Naive thymus-derived CD4-positive, alpha-beta T cell (primary cell): Measurements from ENCODE around the gene STUB1. TPM values are rescaled to one million over a fixed set of nuclear protein-coding genes. Genes with fewer than 3 reads are reported as not detected.
A peak's percentile ranks its signal among the peaks of the same experiment; 100 is the strongest.
"Not testable (repeated sequence)": the region's sequence is repeated elsewhere in the genome, so short reads cannot be mapped to it uniquely, and the experiment has no call there.

ENCODE experiments used
- ATAC-seq: fragments of 150-1000 bp; cut with Tn5 transposase; 2 replicates; pipeline ENCODE4 v1.10.0; 2021; ENCODE audit warnings: mild to moderate bottlenecking, moderate library complexity
- CTCF ChIA-PET: fragments of 350-600 bp; sonication (Branson Sonifier 250); formaldehyde crosslinking; loops from one replicate; lab custom pipeline; 2021; ENCODE audit warnings: antibody characterized with exemption; lab: Charles Lee
- POLR2A ChIA-PET: fragments of 350-600 bp; sonication (Branson Sonifier 250); formaldehyde crosslinking; loops from one replicate; lab custom pipeline; 2021; ENCODE audit warnings: antibody characterized with exemption, inconsistent platforms; lab: Charles Lee
- DNase-seq, 9 donors: peaks; one replicate each; pipeline versions ENCODE4 v3.0.0 to v3.0.0-alpha.2; 2020 to 2022; ENCODE audit warnings: mixed read lengths in 1 of 9
- H3K27ac ChIP-seq: one replicate; pipeline ENCODE4 v1.7.0; 2013; ENCODE audit warnings: mild to moderate bottlenecking, low read depth, low read length, moderate library complexity
- H3K27me3 ChIP-seq, 2 donors: one replicate each; pipeline ENCODE4 v1.7.0; 2013; ENCODE audit warnings: low read length in 2 of 2, mild to moderate bottlenecking in 2 of 2, moderate library complexity in 2 of 2; ENCODE audit not compliant: control insufficient read depth in 2 of 2, insufficient read depth in 2 of 2
- H3K36me3 ChIP-seq, 3 experiments: 1 replicate in 2 of 3; 2 replicates in 1 of 3; pipeline ENCODE4 v1.7.0; 2013; ENCODE audit warnings: low read length in 3 of 3, mild to moderate bottlenecking in 3 of 3, moderate library complexity in 1 of 3; ENCODE audit not compliant: insufficient read depth in 3 of 3, control insufficient read depth in 2 of 3
- H3K4me1 ChIP-seq, 2 donors: one replicate each; pipeline ENCODE4 v1.7.0; 2013; ENCODE audit warnings: low read length in 2 of 2, mild to moderate bottlenecking in 2 of 2, moderate library complexity in 1 of 2; ENCODE audit not compliant: control insufficient read depth in 2 of 2, insufficient read depth in 2 of 2
- H3K4me3 ChIP-seq: 2 replicates; pipeline ENCODE4 v1.7.0; 2013; ENCODE audit warnings: mild to moderate bottlenecking, low read length
- H3K9me3 ChIP-seq, 3 experiments: 1 replicate in 2 of 3; 2 replicates in 1 of 3; pipeline ENCODE4 v1.7.0; 2013; ENCODE audit warnings: low read length in 3 of 3; ENCODE audit not compliant: control insufficient read depth in 2 of 3
- H3K27ac Mint-ChIP-seq, 9 donors: one replicate each; pipeline ENCODE4 v1.8.0; 2020 to 2022; ENCODE audit warnings: mixed read lengths in 9 of 9, mild to moderate bottlenecking in 8 of 9, moderate library complexity in 5 of 9, inconsistent platforms in 2 of 9
- H3K27me3 Mint-ChIP-seq, 5 donors: one replicate each; pipeline ENCODE4 v1.8.0; 2021 to 2022; ENCODE audit warnings: mixed read lengths in 5 of 5, mild to moderate bottlenecking in 1 of 5
- H3K36me3 Mint-ChIP-seq, 5 donors: one replicate each; pipeline ENCODE4 v1.8.0; 2020 to 2022; ENCODE audit warnings: mixed read lengths in 5 of 5, mild to moderate bottlenecking in 3 of 5, inconsistent platforms in 1 of 5
- H3K4me1 Mint-ChIP-seq, 7 donors: one replicate each; pipeline ENCODE4 v1.8.0; 2020 to 2022; ENCODE audit warnings: mixed read lengths in 7 of 7, mild to moderate bottlenecking in 3 of 7, inconsistent platforms in 1 of 7
- H3K4me3 Mint-ChIP-seq, 10 donors: one replicate each; pipeline ENCODE4 v1.8.0; 2020 to 2022; ENCODE audit warnings: mild to moderate bottlenecking in 10 of 10, mixed read lengths in 10 of 10, moderate library complexity in 6 of 10, inconsistent platforms in 2 of 10
- H3K9me3 Mint-ChIP-seq, 11 donors: one replicate each; pipeline ENCODE4 v1.8.0; 2020 to 2022; ENCODE audit warnings: mixed read lengths in 11 of 11, mild to moderate bottlenecking in 4 of 11, inconsistent platforms in 1 of 11, moderate library complexity in 1 of 11
- intact Hi-C, 2 donors: fragments of 100-400 bp; cut with micrococcal nuclease; formaldehyde crosslinking; loops; one replicate each; pipeline ENCODE4 v1.15.1; 2023
- polyA plus RNA-seq, 2 donors: library from polyadenylated mRNA; unstranded; fragments of 300-500 nt; fragmentation: Illumina TruSeq; gene quantifications; one replicate each; pipeline ENCODE4 v1.2.3, GENCODE V29; 2021
- total RNA-seq, 6 experiments: library from RNA in 5 of 6; stranded (reverse) in 5 of 6; gene quantifications; 1 replicate in 5 of 6; 2 replicates in 1 of 6; pipeline ENCODE4 v1.2.3 and lab custom pipeline; 2021 to 2026

The STUB1 gene
- total and polyA plus RNA-seq, 7 experiments from 2014 or later = 68.6 to 159 (median 90.6) TPM

GRCh38 chr16:710500-711075 lies 30.4 kb downstream of the STUB1 start:
- ATAC-seq (no peak), DNase-seq (no peak)
- Mint-ChIP-seq H3K9me3 (peaks cover 0 to 2% (median 0%) of the 10 kb centered on the region in 11 donors), H3K4me3 (no peak overlapping the region), H3K27me3 (peaks cover 17 to 42% (median 21%) of the 10 kb centered on the region in 5 donors), H3K27ac (no peak overlapping the region), H3K4me1 (peaks cover 0 to 4% (median 4%) of the 10 kb centered on the region in 7 donors), H3K36me3 (no peaks in the 10 kb centered on the region)
- CTCF ChIA-PET = interaction anchor here (0.6 to 2.4 kb wide), 8 partner anchors 8 to 73 kb away, joined by 3 to 7 read pairs (median 3); partner anchors contain the start of genes CIAO3 and WDR24
- Histone ChIP-seq H3K4me3 (no peak overlapping the region), H3K9me3 (no peaks in the 10 kb centered on the region), H3K27ac (no peak overlapping the region), H3K4me1 (no peaks in the 10 kb centered on the region), H3K36me3 (no peaks in the 10 kb centered on the region), H3K27me3 (peaks cover 4 to 13% of the 10 kb centered on the region in 2 donors)
- POLR2A ChIA-PET = interaction anchor here (1.1 to 1.8 kb wide), 3 partner anchors 10 to 20 kb away, joined by 3 to 7 read pairs (median 5); partner anchors contain the start of gene WDR24
- intact Hi-C loops = loop anchor here (1.0 to 10.0 kb wide), 7 partner anchors 23 to 393 kb away; partner anchors contain the start of gene LMF1 (in 1 of the 2)

GRCh38 chr16:711084-711483 lies 30.9 kb downstream of the STUB1 start:
- H3K9me3 Mint-ChIP-seq = peaks cover 0 to 2% (median 0%) of the 10 kb centered on the region in 11 donors
- H3K4me3 ChIP-seq = no peak overlapping the region
- intact Hi-C loops = loop anchor here (1.0 to 10.0 kb wide), 7 partner anchors 22 to 392 kb away; partner anchors contain the start of gene LMF1 (in 1 of the 2)
- H3K4me3 Mint-ChIP-seq = no peak overlapping the region
- peaks cover 0 to 4% (median 4%) of the 10 kb centered on the region in 7 donors for H3K4me1 Mint-ChIP-seq
- no peaks in the 10 kb centered on the region for H3K36me3 ChIP-seq
- CTCF ChIA-PET = interaction anchor here (0.6 to 2.4 kb wide), 6 partner anchors 9 to 72 kb away, joined by 3 to 7 read pairs (median 4); no protein-coding TSS in a partner anchor
- DNase-seq = no peak
- peaks cover 4 to 13% of the 10 kb centered on the region in 2 donors for H3K27me3 ChIP-seq
- no peaks in the 10 kb centered on the region for H3K9me3 ChIP-seq
- no peaks in the 10 kb centered on the region for H3K4me1 ChIP-seq
- no peaks in the 10 kb centered on the region for H3K36me3 Mint-ChIP-seq
- H3K27ac Mint-ChIP-seq = no peak overlapping the region
- no peak for ATAC-seq
- peaks cover 17 to 46% (median 21%) of the 10 kb centered on the region in 5 donors for H3K27me3 Mint-ChIP-seq
- no peak overlapping the region for H3K27ac ChIP-seq
- POLR2A ChIA-PET = interaction anchor here (1.5 to 1.8 kb wide), 2 partner anchors 9 to 15 kb away, joined by 5 to 7 read pairs; no protein-coding TSS in a partner anchor

GRCh38 chr16:711548-712320 lies 31.5 kb downstream of the STUB1 start:
- H3K4me1 ChIP-seq = no peaks in the 10 kb centered on the region
- H3K9me3 ChIP-seq = no peaks in the 10 kb centered on the region
- Mint-ChIP-seq H3K27ac (no peak overlapping the region), H3K27me3 (peaks cover 13 to 44% (median 21%) of the 10 kb centered on the region in 5 donors), H3K4me3 (no peak overlapping the region), H3K9me3 (peaks cover 0 to 2% (median 0%) of the 10 kb centered on the region in 11 donors), H3K4me1 (peaks cover 0 to 4% (median 4%) of the 10 kb centered on the region in 7 donors), H3K36me3 (no peaks in the 10 kb centered on the region)
- H3K4me3 ChIP-seq = no peak overlapping the region
- H3K36me3 ChIP-seq = no peaks in the 10 kb centered on the region
- intact Hi-C loops = loop anchor here (1.0 to 10.0 kb wide), 7 partner anchors 22 to 392 kb away; partner anchors contain the start of gene LMF1 (in 1 of the 2)
- peak; percentile 54 to 86 (median 72) for DNase-seq
- CTCF ChIA-PET = interaction anchor here (0.6 to 2.4 kb wide), 17 partner anchors 9 to 344 kb away, joined by 3 to 24 read pairs (median 6); partner anchors contain the start of genes ANTKMT and CIAO3
- ATAC-seq = peak; percentile 71
- peaks cover 4 to 7% of the 10 kb centered on the region in 2 donors for H3K27me3 ChIP-seq
- POLR2A ChIA-PET = interaction anchor here (1.1 to 1.8 kb wide), 4 partner anchors 16 to 34 kb away, joined by 3 to 7 read pairs (median 3); partner anchors contain the start of gene CIAO3
- H3K27ac ChIP-seq = no peak overlapping the region

- intact Hi-C loops = loop anchor here in 1 of 2 donors (10.0 kb wide), 1 partner anchor 262 kb away; the partner anchor contains the start of gene LMF1
These were observed 32.6 kb downstream of the STUB1 start for GRCh38 chr16:712740-713250.

GRCh38 chr16:714079-714478 lies 33.9 kb downstream of the STUB1 start:
- Histone ChIP-seq H3K36me3 (no peaks in the 10 kb centered on the region), H3K4me3 (no peak overlapping the region), H3K9me3 (no peaks in the 10 kb centered on the region), H3K27me3 (peaks cover 0 to 4% of the 10 kb centered on the region in 2 donors), H3K27ac (no peak overlapping the region), H3K4me1 (peaks cover 0 to 4% of the 10 kb centered on the region in 2 donors)
- Mint-ChIP-seq H3K9me3 (no peaks in the 10 kb centered on the region), H3K4me1 (peaks cover 0 to 10% (median 8%) of the 10 kb centered on the region in 7 donors), H3K36me3 (no peaks in the 10 kb centered on the region), H3K27me3 (peaks cover 0 to 27% (median 6%) of the 10 kb centered on the region in 5 donors), H3K27ac (peak overlapping the region in 1 of 9 donors; percentile 11), H3K4me3 (peak overlapping the region in 3 of 10 donors; percentile 13 to 47 (median 26))
- ChIA-PET CTCF (interaction anchor here (1.1 kb wide), 1 partner anchor 14 kb away, joined by 4 read pairs; no protein-coding TSS in a partner anchor), POLR2A (interaction anchor here (0.7 to 1.7 kb wide), 4 partner anchors 11 to 75 kb away, joined by 3 to 5 read pairs (median 4); partner anchors contain the start of gene CHTF18)
- ATAC-seq = no peak
- DNase-seq = no peak
- intact Hi-C loops = loop anchor here in 1 of 2 donors (1.0 to 10.0 kb wide), 2 partner anchors 125 to 261 kb away; partner anchors contain the start of gene LMF1

More at GRCh38 chr16:712740-713250, 32.6 kb downstream of the STUB1 start:
- Mint-ChIP-seq H3K27ac (peak overlapping the region in 2 of 9 donors; percentile 18 to 24), H3K27me3 (peaks cover 11 to 36% (median 19%) of the 10 kb centered on the region in 5 donors), H3K4me3 (peak overlapping the region in 2 of 10 donors; percentile 21 to 25)
- POLR2A ChIA-PET = interaction anchor here (0.8 to 1.4 kb wide), 4 partner anchors 16 to 73 kb away, joined by 3 read pairs; partner anchors contain the start of gene CIAO3
- CTCF ChIA-PET = interaction anchor here (0.6 to 2.4 kb wide), 17 partner anchors 8 to 73 kb away, joined by 3 to 24 read pairs (median 6); partner anchors contain the start of genes ANTKMT and CIAO3
- H3K4me3 ChIP-seq, H3K4me1 ChIP-seq, H3K27ac ChIP-seq, H3K36me3 ChIP-seq, ATAC-seq, H3K27me3 ChIP-seq, H3K9me3 Mint-ChIP-seq, H3K36me3 Mint-ChIP-seq, H3K4me1 Mint-ChIP-seq, H3K9me3 ChIP-seq: not testable (repeated sequence)
- DNase-seq = peak in 1 of 9 donors; percentile 62
